ENCODE data around the gene APP.

APP gene

DNA sequence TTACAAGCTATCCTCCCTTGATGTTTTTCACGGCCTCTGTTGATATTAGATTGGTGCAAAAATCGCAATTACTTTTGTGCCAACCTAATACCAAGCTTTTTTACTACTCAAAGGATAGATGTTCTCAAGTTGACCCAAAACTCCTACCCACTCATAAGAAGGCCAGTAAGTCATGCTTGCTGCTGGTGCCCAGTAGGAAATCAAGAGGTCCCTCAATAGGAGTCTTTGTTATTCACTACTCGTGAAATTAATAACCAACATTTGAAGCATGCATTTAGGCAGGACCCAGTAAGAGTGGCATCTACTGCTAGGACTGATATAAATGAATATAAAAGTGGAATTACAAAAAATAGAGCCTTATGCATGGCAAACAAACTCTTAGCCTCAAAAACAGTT, 52.6 kb downstream of the APP start:
- DNase-seq (ENCODE audit: low read depth, low spot score): no peak
- H3K4me3 ChIP-seq (ENCODE audit: low read depth, low read length): no peak overlapping the region
- ChIA-PET POLR2A (no interaction called here), CTCF (interaction anchor here (2.2 kb wide), 1 partner anchor 51 kb away, joined by 7 read pairs; no protein-coding TSS in a partner anchor)
- TF ChIP-seq CTCF (IDR thresholded peaks at IDR 0.05; ENCODE audit: insufficient read depth, low read length, missing control alignments): no peak

DNA sequence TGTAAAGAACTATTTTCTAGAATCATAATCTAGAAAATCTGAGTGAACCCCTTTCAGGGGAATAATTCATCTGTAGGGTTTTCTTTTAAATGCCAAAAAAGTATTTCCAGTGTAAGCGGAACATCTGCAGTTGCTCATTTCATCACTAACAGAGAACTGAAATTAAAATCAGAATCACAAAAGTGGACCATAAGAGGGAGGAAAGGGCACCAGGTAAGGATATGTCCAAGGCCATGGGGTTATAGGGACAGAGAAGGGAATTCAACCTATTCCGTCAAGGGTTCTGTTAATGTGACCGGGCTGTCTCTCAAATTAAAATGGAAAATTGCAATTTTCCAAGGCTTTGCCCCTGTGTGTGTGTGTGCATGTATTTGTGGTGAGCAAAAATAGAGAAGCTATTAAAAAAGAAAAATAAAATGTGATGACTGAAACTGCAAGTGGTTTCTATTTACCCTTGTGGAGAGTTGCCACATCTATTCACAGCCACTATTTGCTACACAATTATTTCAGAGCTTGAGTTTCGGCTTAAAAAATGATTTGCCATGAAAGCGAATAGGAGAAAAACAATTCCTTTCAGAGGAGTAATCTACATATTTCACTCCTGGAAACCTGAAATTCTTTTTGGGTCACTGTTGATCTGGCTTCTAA, 53.1 kb downstream of the APP start:
- CTCF ChIA-PET: interaction anchor here (2.2 kb wide), 1 partner anchor 52 kb away, joined by 7 read pairs; no protein-coding TSS in a partner anchor
- no peak for TF ChIP-seq CTCF (IDR thresholded peaks at IDR 0.05; ENCODE audit: insufficient read depth, low read length, missing control alignments)
- no peak for DNase-seq (ENCODE audit: low read depth, low spot score)
- no peak overlapping the region for H3K4me3 ChIP-seq (ENCODE audit: low read depth, low read length)
- POLR2A ChIA-PET: interaction anchor here (0.7 kb wide), 1 partner anchor 274 kb away, joined by 3 read pairs; no protein-coding TSS in a partner anchor

DNA sequence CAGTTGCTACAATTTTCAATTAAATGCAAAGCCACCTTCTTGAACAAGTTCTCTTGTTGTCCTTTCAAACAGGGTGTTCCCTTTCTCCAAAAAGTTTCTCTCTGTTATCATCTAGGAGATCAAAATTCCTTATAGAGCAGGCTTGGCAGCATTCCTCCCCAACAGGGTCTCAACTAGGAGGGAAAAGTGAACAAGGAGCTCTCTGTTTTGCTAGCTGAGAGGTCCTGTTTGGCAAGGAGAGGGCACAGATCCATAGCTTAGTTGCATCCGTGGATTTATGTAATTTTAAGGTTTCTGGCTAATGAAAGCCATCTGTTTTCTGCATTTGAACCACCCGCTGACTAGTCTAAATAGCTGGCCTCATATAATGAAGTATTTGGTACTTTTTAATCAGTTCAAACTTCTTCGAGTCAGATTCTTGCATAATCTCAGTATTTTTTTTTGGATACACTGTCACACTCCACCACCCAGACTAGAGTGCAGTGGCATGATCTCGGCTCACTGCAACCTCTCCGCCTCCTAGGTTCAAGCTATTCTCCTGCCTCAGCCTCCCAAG, 54.0 kb downstream of the APP start:
- POLR2A ChIA-PET: no interaction called here
- peak; percentile 49 for DNase-seq (ENCODE audit: low read depth, low spot score)
- no peak overlapping the region for H3K4me3 ChIP-seq (ENCODE audit: low read depth, low read length)
- CTCF ChIA-PET: interaction anchor here (1.2 to 2.2 kb wide), 2 partner anchors 10 to 53 kb away, joined by 3 to 7 read pairs; no protein-coding TSS in a partner anchor
- TF ChIP-seq CTCF (IDR thresholded peaks at IDR 0.05; ENCODE audit: insufficient read depth, low read length, missing control alignments): no peak

DNA sequence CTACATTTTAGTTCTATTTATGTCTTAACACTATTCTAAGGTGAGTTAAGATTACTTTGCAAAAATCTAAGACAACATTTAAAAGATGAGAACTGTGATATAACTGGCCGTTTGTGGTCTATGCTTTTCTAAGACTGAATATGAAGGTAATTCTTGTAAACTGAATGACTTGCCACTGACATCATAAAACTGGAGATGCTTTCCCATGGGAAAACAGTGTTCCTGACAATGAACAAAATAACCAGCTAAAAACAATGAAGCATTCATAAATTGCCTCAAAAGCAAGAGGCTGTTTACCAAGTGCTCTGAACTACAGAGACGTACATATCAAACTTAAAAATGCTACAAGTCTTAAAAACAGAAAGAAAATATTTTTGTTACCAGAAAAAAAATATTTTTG, 54.7 kb downstream of the APP start:
- DNase-seq (ENCODE audit: low read depth, low spot score): no peak
- ChIA-PET CTCF (interaction anchor here (1.2 to 2.2 kb wide), 2 partner anchors 9 to 53 kb away, joined by 3 to 7 read pairs; no protein-coding TSS in a partner anchor), POLR2A (no interaction called here)
- no peak for TF ChIP-seq CTCF (IDR thresholded peaks at IDR 0.05; ENCODE audit: insufficient read depth, low read length, missing control alignments)
- no peak overlapping the region for H3K4me3 ChIP-seq (ENCODE audit: low read depth, low read length)

DNA sequence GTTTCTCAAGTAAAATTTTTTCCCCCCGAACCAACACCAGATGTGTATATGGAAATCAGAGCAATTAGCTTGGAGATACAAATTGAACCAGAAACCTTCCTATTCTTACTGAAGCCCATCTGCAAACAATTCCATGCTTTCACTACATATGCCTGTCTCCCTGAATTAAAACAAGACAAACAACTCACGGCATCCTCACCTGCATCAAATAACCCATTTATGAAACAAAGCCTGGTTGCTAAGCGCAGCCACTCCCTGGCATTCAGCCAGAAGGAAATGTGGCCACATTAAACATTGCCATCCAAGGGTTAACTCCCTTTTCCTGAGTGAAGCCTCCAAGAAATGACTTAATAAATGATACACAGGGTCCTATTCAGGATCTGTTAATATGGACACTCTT, 55.3 kb downstream of the APP start:
- DNase-seq (ENCODE audit: low read depth, low spot score): no peak
- ChIA-PET POLR2A (no interaction called here), CTCF (no interaction called here)
- TF ChIP-seq CTCF (IDR thresholded peaks at IDR 0.05; ENCODE audit: insufficient read depth, low read length, missing control alignments): no peak
- H3K4me3 ChIP-seq (ENCODE audit: low read depth, low read length): no peak overlapping the region

DNA sequence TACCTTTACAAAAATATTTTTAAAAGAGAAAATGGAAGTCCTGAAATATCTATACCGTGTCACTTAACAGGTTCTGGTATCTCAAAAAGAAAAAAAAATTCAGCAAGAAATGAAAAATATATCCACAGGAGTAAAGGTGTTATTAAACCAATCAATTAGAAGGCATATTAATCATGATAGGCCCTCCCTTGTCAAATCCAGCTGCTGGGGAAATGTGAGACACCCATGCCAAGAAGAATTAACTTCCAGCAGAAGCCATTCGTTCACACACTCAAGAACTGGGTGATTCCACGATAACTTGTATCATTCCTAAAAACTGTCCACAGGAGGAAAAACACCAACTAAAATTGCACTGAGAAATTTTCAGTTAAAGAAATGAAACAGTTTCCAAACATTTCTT, 57.6 kb downstream of the APP start:
- ChIA-PET CTCF (no interaction called here), POLR2A (no interaction called here)
- DNase-seq (ENCODE audit: low read depth, low spot score): no peak
- H3K4me3 ChIP-seq (ENCODE audit: low read depth, low read length): no peak overlapping the region
- TF ChIP-seq CTCF (IDR thresholded peaks at IDR 0.05; ENCODE audit: insufficient read depth, low read length, missing control alignments): no peak
